HG03060 (cell line): Measurements from ENCODE around the gene HIGD1A.
"Not testable (repeated sequence)": the region's sequence is repeated elsewhere in the genome, so short reads cannot be mapped to it uniquely, and the experiment has no call there.

Source experiments
- ATAC-seq: cut with Tn5 transposase; IDR thresholded peaks from one replicate; pipeline ENCODE4 v1.9.1; 2021; ENCODE audit warnings: low read depth, moderate number of reproducible peaks; ENCODE audit not compliant: unreplicated experiment

HIGD1A gene

DNA sequence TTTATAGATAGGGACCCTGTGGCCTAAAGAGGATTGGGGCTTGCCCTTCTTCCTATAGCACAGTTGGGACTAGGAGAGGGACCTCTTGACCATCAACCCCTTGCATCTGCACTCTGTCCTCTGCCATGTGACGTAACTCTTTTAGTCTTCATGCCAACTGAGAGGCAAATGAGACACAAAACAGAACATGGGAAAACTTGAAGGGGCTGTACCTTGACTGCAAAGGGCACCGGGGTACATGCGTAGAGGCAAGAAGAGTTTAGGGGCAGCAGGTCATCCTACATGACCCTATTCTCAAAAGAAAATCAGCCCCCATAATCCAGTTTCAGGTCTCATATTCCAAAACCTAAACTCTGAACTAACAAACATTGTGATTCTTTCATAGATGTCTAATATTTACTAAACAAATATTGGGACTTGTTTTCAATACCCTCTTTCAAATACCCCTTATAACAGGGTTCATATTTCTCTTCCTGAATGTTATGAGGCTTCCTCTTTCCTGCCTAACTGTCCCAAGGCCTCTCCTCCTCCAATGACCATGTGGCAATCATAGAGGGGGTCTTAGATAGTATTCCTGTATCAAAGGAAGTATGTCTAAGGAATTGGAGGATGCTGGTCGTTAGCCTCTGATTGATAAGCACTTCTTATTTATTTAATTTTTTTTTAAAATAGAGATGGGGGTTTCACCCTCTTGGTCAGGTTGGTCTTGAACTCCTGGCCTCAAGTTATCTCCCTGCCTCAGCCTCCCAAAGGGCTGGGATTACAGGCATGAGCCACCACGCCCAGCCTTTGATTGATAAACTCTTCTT is 25.5 kb upstream of the HIGD1A start:
- ATAC-seq, result no peak

- no peak for ATAC-seq
These were observed 24.9 kb upstream of the HIGD1A start for GRCh38 chr3:42829083-42829627.

- ATAC-seq, result no peak
These were observed 23.4 kb upstream of the HIGD1A start for GRCh38 chr3:42827654-42828053.

DNA sequence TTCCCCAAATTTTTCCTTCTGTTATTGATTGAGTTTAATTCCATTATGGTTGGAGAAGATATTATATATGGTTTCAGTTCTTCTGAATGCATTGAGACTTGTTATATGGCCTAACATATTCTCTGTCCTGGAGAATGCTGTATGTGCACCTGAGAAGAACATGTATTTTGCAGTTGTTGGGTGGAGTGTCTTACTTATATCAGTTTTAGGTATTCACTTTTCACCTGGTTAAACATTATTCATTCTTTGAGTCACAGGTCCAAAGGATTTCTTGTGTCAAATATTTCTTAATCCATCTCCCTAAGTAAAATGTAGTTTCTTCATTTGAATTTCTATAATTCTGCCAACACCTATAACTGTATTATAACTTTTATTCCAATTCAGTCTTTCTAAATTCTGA is 22.7 kb upstream of the HIGD1A start:
- no peak for ATAC-seq

DNA sequence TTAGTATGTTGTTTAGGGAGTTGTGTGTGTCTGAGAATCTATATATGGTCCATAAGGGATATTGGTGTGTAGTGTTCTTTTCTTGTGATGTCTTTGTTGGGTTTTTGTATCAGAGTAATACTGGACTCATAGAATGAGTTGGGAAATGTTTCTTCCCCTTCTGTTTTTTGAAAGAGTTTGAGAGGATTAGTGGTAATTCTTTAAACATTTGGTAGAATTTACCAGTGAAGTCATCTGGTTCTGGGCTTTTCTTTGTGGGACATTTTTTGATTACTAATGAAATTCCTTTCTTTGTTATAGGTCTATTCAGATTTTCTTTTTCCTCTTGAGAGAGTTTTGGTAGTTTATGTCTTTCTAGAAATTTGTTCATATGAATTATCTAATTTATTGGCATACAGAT is 21.9 kb upstream of the HIGD1A start:
- ATAC-seq, result no peak

- ATAC-seq, result no peak
These were observed 19.1 kb upstream of the HIGD1A start for GRCh38 chr3:42823351-42823750.

- ATAC-seq, result no peak
These were observed 18.5 kb upstream of the HIGD1A start for GRCh38 chr3:42822828-42823227.

DNA sequence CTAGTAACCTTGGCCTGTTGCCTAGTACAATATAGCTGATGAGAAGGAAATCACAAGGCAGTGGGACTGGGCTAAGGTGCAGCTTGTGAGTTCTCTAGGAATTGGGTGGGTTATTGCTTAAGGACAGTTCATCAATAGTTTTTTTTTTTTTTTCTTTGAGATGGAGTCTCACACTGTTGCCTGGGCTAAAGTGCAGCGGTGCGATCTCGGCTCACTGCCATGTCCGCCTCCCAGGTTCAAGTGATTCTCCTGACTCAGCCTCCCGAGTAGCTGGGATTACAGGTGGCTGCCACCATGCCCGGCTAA is 16.4 kb upstream of the HIGD1A start:
- ATAC-seq, result no peak

GRCh38 chr3:42819351-42819965 is 15.2 kb upstream of the HIGD1A start:
- ATAC-seq, result no peak

GRCh38 chr3:42815826-42816225 is 11.5 kb upstream of the HIGD1A start:
- no peak for ATAC-seq

DNA sequence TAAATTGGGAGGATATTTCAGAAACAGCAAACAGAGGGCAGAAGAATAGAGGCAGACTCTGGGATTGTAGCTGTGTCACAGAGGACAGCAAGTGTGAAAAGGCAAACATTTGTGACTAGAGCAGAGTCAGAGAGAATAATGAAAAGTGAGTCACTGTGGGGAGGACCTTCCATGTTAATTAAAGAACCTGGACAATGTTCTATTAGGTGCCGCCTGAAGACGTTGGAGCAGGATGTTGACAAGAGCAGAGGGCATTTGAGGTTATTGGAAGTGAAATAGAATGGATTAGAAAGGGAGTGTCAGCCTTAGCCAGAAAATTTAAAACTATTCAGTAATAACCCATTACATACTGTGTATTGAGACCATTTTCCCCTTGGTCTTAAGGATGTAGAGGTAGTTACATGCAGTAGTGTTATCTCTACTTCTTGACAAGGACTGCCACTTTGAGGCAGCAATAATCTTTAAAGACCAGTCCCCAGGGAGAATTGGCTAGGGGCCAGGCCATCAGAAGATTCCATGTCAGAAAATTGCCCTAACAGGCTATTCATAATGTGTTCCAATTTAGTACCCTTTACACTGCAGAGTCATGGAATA is 10.7 kb upstream of the HIGD1A start:
- ATAC-seq, result no peak

DNA sequence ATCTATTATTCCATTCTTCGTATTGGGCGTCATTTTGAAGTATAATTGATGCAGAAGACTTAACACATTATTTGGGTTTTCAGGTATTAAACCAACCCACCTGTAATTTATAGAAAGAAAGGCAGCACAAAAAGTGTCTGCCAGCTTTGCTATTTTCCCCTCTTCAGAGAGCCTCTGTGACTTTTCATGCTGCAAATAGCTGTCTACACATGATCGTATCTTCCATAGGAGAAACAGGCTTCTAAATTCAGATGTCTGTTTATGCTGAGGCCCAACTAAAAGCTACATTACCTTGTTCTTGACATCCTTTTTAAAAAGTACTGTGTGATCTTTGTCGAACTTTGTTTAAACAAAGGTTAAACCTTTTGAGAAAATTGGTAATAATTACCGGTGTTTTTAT is 10.0 kb upstream of the HIGD1A start:
- ATAC-seq, result no peak

- ATAC-seq, result not testable (repeated sequence)
These were observed 7.0 kb upstream of the HIGD1A start for GRCh38 chr3:42811118-42811883.

DNA sequence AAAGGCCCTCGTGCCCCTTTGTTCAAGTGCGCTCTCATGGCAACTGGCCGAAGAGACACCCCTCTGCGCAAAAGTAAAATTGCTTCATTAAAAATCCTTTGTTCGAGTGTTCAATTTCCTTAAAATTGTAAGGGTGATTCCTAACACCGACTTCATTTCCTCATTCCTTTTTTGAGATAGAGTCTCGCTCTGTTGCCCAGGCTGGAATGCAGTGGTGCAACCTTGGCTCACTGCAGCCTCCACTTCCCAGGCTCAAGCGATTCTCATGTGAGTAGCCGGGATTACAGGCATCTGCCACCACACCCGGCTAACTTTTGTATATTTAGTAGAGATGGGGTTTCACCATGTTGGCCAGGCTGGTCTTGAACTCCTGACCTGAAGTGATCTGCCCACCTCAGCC is 6.4 kb upstream of the HIGD1A start:
- ATAC-seq, result not testable (repeated sequence)

GRCh38 chr3:42809202-42809601 is 4.9 kb upstream of the HIGD1A start, which contains the start of gene ACKR2:
Gene ACKR2, plus strand, starts transcription at chr3:42809445. Its CDS starts 55,058 bp downstream, at chr3:42864503.
- no peak for ATAC-seq

DNA sequence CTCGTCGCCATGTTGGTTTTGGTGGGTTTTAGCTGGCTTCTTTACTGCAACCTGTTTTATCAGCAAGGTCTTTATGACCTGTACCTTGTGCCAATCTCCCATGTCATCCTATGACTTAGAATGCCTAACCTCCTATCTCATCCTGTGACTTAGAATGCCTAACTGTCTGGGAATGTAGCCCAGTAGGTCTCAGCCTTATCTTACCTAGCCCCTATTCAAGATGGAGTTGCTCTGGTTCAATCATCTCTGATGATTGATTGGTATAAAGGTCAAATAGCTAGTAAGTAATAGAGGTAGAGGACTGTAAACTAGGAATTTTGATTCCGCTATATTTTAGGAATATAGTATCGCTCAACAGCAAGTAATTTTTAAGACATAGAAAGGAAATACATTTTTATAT is 3.6 kb upstream of the HIGD1A start:
- ATAC-seq, result no peak

DNA sequence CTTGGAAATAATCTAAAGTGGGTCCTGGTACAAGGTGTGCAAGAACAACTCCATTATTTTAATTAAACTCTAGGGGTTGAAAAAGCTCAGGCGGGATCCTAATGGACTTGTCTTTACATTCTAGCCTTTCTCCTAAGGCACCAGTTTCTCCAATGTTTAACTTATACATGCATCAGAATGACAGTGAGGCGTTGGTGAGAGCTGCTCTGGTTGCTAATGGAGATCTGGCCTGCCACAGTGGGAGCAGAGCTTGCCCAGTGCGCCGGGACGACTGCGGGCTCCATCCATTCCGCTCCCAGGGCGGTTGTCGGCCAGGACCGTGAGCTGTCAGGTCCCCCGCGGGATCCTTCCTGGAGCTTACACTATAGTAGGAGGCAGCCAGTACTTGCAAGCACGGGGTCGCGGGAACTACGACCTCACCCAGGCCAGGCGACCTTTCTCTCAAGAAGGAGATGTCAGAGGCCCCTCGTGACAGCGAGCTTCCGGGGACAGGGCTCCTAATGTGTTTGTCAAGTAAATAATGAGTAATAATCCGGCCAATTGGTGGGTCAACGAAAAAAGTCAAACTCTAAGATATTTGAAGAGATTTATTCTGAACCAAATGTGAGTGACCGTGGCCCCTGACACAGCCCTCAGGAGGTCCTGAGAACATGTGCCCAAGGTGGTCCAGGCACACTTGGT is 991 bp upstream of the HIGD1A start:
- ATAC-seq, result no peak

- ATAC-seq, result no peak
These were observed 492 bp upstream of the HIGD1A start for GRCh38 chr3:42804831-42805132.

DNA sequence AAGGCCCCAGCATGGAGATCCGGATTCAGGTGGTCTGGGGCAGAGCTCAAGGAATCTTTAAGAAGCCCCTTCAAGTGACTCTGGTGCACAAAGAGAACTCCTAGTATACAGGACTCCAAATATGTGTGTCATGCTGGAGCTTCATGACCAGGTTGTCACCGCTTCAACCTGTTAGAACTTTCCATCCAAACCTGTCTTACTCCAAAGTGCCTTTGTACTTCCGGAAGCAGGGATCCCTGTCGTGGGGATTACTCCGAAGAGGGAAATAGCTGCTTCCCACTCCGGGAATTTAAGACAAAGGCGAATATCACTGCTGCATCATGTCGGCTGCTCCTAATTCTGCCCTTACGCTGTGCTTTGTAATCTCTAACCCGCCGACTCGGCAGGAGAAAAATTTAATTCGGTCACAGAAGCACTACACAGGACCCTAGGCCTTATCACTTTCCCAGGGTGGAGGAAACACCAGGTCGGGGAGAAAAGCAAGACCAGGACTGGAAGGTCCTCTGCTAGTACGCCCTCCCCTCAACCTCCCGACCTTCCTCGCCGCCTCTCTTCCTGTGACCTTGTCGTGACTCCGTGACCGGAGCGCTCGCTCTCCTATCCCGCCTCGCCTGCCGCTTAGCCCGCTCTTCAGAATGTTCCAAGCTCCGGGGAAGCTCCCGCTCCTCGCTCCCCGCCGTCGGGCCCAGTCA is 730 bp downstream of the HIGD1A start:
- ATAC-seq, result no peak

- ATAC-seq, result no peak
These were observed 1.3 kb downstream of the HIGD1A start for GRCh38 chr3:42802876-42803413.
